ENCODE results near the gene MAPK8. TPM values are rescaled to one million over a fixed set of nuclear protein-coding genes. Genes with fewer than 3 reads are reported as not detected.

MAPK8 gene
- total and polyA plus RNA-seq, 8 donors: 1.2 to 85.0 (median 22.3) TPM

DNA sequence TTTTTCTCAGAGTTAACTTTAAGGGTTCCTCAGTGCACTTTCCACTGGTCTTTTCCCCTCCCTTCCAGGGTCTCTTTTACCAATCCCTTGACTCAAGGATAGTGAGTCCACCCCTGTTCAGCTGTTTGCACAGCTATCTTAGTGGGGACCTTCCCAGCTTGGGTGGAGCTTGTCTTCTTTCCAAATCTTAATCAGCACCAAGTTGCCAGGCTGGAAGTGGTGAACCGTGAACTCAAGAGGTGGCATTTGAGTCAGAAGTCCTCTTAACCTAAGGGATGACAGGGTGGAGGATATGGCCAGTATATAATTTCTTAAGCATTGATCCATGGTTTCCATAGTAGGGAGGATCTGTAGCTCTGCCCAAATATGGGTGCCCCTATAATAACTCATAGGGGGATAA lies 25.0 kb downstream of the MAPK8 start:
- 24 to 71% (median 50%) methylated on average over 1 of the region's 1 CpG for WGBS, 5 donors
- Histone ChIP-seq H3K36me3 (peaks cover 0 to 6% (median 0%) of the 10 kb centered on the region in 4 donors), H3K27ac (peak overlapping the region in 1 of 5 donors; percentile 7), H3K9me3 (no peaks in the 10 kb centered on the region), H3K4me1 (peaks cover 0 to 30% (median 20%) of the 10 kb centered on the region in 4 donors), H3K4me3 (no peak overlapping the region), H3K27me3 (no peaks in the 10 kb centered on the region)
- intact Hi-C loops (cut with DNase I; ENCODE audit: low total_unique reads): no loop called here
- TF ChIP-seq CTCF (IDR thresholded peaks at IDR 0.05) (no peak), POLR2AphosphoS5 (IDR thresholded peaks at IDR 0.05) (no peak), POLR2A (IDR thresholded peaks at IDR 0.05) (no peak), EP300 (IDR thresholded peaks at IDR 0.05) (no peak)
- no peak for DNase-seq

GRCh38 chr10:48332166-48332870 lies 25.8 kb downstream of the MAPK8 start:
- Histone ChIP-seq H3K4me3 (no peak overlapping the region), H3K36me3 (peaks cover 0 to 6% (median 0%) of the 10 kb centered on the region in 4 donors), H3K4me1 (peaks cover 0 to 30% (median 20%) of the 10 kb centered on the region in 4 donors), H3K27ac (peak overlapping the region in 2 of 5 donors; percentile 7 to 13), H3K9me3 (no peaks in the 10 kb centered on the region), H3K27me3 (no peaks in the 10 kb centered on the region)
- WGBS, 5 donors: 69 to 84% (median 77%) methylated on average over 5 of the region's 5 CpGs
- peak in 1 of 7 experiments; percentile 43 for TF ChIP-seq CTCF (IDR thresholded peaks at IDR 0.05)
- no peak for TF ChIP-seq POLR2AphosphoS5 (IDR thresholded peaks at IDR 0.05)
- intact Hi-C loops (cut with DNase I; ENCODE audit: low total_unique reads): no loop called here
- no peak for DNase-seq

DNA sequence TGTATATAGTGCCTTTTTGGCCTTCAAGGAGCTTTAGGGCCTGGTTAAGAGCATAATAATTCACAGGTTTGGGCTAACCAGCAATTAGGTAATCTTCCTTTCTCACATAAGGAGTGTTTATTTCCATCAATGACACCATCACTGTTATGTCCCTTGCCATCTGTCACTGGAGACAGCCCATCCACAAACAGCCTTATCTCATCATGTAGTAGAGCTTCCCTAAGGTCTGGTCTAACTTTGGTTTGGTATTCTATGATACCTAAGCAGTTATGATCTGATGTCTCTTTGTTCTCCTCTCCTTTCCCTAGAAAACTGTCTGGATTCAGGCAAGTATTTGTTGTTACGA lies 26.4 kb downstream of the MAPK8 start:
- Histone ChIP-seq H3K36me3 (peaks cover 0 to 6% (median 0%) of the 10 kb centered on the region in 4 donors), H3K9me3 (no peaks in the 10 kb centered on the region), H3K4me1 (peaks cover 0 to 30% (median 20%) of the 10 kb centered on the region in 4 donors), H3K4me3 (no peak overlapping the region), H3K27me3 (no peaks in the 10 kb centered on the region), H3K27ac (peak overlapping the region in 2 of 5 donors; percentile 1 to 13)
- WGBS, 5 donors: 90 to 100% (median 95%) methylated on average over 1 of the region's 1 CpG
- TF ChIP-seq CTCF (IDR thresholded peaks at IDR 0.05) (no peak), EP300 (IDR thresholded peaks at IDR 0.05) (no peak), POLR2AphosphoS5 (IDR thresholded peaks at IDR 0.05) (no peak), POLR2A (IDR thresholded peaks at IDR 0.05) (no peak)
- no peak for DNase-seq
- intact Hi-C loops (cut with DNase I; ENCODE audit: low total_unique reads): no loop called here

GRCh38 chr10:48333856-48334255 lies 27.4 kb downstream of the MAPK8 start:
- no peak for DNase-seq
- WGBS, 5 donors: 84 to 96% (median 94%) methylated on average over 3 to 6 of the region's 6 CpGs
- peaks cover 0 to 30% (median 20%) of the 10 kb centered on the region in 4 donors for H3K4me1 ChIP-seq
- H3K27ac ChIP-seq: no peak overlapping the region
- H3K27me3 ChIP-seq: no peaks in the 10 kb centered on the region
- H3K9me3 ChIP-seq: no peaks in the 10 kb centered on the region
- intact Hi-C loops (cut with DNase I; ENCODE audit: low total_unique reads): no loop called here
- H3K36me3 ChIP-seq: peaks cover 0 to 6% (median 0%) of the 10 kb centered on the region in 4 donors
- no peak overlapping the region for H3K4me3 ChIP-seq
- TF ChIP-seq POLR2A (IDR thresholded peaks at IDR 0.05) (no peak), CTCF (IDR thresholded peaks at IDR 0.05) (no peak), POLR2AphosphoS5 (IDR thresholded peaks at IDR 0.05) (no peak), EP300 (IDR thresholded peaks at IDR 0.05) (no peak)
